Ecto neural progenitor cell (in vitro differentiated cells): ENCODE data around the gene GSTT2B.
"Not testable (repeated sequence)": the region's sequence is repeated elsewhere in the genome, so short reads cannot be mapped to it uniquely, and the experiment has no call there.

ENCODE experiments used
- DNase-seq: peaks from one replicate; pipeline ENCODE4 v3.0.0-alpha.2; 2018; ENCODE audit warnings: low spot score

Gene GSTT2B

DNA sequence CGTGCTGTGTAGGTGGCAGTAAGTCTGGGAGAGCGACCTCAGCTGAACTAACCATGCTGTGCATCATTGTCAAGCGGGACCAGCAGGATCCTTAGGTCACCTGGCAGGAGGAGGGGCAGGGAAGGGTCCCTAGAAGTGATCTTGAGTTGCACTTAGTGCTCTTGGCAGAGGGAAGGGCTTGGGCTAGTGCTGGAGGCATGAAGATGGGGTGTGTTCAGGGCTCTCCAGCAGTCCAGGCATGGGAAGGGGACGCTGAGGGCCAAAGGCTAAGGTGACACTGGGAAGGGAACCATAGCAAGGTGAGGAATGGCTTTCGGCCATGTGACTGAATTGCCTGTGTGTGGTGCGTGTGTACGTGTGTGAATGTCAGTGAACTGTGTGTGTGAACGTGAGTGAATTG, 25.1 kb upstream of the GSTT2B start:
- DNase-seq: not testable (repeated sequence)

DNA sequence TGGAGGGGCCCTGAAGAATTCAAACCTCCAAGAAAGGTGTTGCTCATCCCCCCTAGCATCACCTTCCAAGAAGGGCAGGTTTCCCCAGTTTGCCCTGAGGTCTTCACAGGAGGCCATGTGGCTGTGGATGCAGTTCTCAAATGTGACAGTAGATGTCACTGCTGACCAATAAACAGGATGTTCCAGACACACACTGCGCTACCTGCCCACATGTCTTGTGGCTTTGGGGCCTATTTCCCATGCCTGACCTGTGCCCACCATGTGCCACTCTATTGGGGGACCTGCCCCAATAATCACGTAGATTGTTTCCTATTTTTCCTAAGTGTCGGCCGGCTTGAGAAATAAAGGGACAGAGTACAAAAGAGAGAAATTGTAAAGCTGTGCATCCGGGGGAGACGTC, 23.4 kb upstream of the GSTT2B start:
- DNase-seq: no peak

DNA sequence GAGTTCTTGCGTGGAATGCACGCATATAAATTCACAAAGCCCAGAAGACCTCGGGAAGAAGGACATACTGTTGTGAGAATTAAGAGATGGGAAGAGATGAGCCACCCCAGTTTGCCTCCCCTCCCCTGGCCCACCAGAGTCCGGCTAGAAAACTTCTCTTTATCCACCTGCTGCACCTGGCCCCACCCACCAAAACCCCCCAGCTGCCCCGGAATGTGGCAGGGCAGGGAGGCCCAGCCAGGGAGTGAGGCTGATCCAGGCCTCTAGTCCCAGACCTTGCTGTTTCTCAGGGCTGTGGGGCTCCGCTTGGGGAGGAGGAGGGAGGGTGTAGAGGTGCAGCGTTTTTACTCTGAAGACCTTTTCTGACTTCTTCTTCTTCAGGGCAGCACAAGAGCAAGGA, 19.6 kb upstream of the GSTT2B start:
- not testable (repeated sequence) for DNase-seq

DNA sequence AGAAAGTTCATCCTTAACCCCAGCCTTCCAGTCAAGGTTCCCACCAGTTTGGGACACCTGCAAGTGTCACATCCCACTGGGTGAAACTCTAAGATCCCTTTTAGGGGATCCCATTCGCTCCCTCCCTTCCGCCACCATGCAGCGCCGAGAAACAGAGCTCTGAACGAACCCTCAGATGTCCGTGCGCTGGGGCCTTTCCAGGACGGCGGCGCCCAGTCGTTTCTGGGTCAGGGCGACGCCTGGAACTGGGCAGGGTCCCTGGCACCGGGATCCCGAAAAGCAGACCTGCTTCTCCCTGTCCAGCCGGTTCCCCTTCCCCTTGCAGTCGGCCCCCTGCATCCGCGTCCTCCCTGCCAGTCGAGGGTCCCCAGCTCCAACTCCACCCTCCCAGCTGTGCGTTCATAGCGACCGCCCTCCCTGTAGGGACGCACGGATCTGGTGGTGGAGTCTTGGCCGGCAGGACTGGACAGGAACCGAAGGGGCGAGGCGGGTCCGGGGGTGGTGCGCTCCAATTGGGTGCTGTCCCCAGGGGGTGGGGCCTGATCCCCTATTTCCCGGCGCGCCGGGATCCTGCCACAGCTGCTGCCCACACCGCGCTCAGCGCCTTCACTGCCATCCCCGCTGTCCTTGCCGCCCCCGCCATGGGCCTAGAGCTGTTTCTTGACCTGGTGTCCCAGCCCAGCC, 18.7 kb upstream of the GSTT2B start, which contains the start of gene GSTT2:
Gene GSTT2, plus strand, starts transcription at position 578 of the 684 bp plus-strand sequence.
- DNase-seq: not testable (repeated sequence)

DNA sequence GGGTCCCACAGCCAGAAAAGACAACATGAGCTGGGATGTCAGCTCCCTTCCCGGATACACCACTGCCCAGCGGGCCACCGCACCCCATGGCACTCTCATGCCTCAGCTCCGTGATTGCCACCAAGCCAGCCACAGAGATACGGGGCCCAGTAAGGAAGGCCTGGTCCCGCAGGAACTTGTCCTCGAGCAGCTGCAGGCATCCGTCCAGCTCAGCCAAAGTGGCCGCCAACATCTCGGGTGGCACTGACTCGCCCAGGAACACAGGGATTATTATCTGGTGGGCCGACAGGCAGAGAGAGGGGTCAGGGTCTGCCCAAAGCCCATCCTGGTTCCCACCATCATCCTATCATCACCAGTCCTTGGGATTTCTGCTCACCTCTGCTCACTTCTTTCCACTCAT, 16.3 kb upstream of the GSTT2B start:
- DNase-seq: not testable (repeated sequence)

DNA sequence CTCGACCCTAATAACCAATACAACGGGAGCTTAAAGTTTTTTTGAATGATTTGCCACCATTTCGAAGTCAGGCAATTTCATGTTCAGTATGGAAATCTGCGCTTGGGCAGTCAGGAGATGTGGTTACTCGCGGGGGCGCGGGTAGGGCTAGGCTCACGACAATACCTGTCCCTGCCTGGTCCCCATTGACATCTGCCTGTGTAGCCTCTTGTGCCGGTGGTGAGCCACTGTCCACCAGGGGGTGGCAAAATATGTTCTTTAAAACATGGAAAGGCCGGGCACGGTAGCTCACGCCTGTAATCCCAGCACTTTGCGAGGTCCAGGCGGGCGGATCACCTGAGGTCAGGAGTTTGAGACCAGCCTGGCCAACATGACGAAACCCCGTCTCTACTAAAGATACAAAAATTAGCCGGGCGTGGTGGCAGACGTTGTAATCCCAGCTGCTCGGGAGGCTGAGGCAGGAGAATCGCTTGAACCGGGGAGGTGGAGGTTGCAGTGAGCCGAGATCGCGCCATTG, 13.9 kb upstream of the GSTT2B start:
- DNase-seq: not testable (repeated sequence)

DNA sequence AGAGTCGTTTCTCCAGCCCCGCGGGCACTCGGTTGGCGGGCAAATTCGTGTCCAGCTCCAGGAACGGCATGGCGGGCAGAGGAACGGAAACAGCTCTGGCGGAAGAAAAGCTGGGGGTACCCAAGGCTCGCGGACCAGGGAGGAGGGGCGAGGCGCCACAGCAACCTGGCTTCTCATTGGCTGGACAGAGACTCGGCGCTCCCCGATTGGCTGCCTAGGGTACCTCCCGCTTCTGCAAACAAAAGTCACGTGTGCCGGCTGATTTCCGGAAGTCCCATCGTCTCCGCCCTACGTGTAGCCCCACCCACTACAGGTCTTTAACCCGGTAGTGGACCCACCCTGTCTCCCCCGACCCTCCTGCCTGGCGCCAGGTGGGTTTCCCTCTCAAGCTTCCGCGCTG, 13.3 kb upstream of the GSTT2B start, which contains the start of gene DDT:
Gene DDT, minus strand, starts transcription at position 97 of the 400 bp plus-strand sequence. Its CDS starts 27 bp downstream, at position 70.
- not testable (repeated sequence) for DNase-seq

DNA sequence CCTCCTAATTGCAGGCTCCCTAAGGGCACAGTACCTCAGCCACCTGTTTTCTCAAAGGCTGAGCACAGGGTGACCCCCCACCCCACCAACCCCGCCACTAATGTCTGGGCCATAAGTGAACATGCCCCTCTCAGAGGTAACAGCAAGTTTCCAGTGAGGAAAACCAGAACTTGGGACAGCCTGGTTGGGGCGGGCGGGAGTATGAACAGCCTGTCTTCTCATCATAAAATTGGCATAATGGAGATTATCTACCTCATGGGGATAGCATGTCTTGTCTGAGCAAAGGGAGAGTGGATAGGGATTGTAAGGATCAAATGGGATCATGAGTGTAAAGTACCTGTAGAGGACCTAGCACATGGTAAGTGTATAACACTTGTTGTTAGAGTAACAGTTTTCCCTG, 10.9 kb upstream of the GSTT2B start:
- DNase-seq: not testable (repeated sequence)

DNA sequence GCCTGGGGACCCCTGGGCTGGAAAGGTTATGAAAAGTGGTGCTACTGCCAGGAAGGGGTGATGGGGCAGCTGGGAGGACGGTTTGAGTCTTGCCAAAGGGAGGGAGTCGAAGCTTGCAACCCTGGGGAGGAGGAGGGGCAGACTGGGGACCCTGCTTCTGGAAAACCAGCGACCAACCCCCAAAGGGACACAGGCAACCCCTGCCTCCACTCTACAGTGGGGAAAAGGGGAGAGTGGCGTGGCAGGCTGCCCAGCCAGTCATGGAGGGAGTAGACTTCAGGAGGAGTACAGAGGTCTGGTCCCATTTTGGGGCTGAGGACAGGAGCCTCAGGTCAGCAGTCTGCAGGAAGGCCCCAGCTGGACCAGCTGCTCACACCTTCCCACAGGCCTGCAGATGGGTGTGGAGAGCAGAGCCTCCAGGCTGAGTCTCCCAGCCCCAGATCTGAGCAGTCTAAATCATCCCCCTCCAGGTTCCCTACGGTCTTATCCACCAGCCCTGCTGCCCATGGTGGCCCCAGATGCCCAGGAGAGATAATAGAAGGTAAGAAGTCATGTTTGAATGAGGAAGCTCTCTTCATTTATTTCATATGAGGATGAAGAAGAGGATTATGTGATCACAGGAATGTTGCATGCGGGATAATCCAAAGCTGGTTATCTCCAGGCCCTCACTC, 10.0 kb upstream of the GSTT2B start:
- DNase-seq: no peak

DNA sequence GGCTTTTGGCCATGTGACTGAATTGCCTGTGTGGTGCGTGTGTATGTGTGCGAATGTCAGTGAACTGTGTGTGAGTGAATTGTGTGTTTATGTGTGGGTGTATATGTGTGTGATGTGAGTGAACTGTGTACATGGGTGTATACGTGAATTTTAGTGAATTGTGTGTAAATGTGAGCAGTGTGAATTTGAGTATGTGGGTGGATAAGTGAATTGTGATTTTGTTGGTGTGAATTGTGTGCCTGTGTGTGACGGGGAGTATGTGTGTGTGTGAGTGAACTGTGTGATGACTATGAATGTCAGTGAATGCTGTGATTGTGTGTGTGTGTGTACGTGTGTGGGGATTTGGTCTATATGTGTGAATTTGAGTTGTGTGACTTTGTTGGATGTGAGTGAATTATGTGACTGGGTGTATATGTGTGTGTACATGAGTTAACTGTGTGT, 9.2 kb upstream of the GSTT2B start:
- no peak for DNase-seq

DNA sequence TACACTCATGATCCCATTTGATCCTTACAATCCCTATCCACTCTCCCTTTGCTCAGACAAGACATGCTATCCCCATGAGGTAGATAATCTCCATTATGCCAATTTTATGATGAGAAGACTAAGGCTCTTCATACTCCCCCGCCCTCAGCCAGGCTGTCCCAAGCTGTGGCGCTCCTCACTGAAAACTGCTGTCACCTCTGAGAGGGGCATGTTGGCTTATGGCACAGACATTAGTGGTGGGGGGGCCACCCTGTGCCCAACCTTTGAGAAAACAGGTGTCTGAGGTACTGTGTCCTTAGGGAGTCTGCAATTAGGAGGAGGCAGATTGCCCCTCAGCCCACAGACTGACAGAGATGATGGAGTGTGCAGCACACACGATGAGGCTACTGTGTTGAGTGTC, 8.1 kb upstream of the GSTT2B start:
- no peak for DNase-seq

DNA sequence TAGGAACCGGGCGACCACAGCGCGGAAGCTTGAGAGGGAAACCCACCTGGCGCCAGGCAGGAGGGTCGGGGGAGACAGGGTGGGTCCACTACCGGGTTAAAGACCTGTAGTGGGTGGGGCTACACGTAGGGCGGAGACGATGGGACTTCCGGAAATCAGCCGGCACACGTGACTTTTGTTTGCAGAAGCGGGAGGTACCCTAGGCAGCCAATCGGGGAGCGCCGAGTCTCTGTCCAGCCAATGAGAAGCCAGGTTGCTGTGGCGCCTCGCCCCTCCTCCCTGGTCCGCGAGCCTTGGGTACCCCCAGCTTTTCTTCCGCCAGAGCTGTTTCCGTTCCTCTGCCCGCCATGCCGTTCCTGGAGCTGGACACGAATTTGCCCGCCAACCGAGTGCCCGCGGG, 5.6 kb upstream of the GSTT2B start, which contains the start of gene DDTL:
Gene DDTL, plus strand, starts transcription at position 321 of the 400 bp plus-strand sequence. Its CDS starts 27 bp downstream, at position 348.
- not testable (repeated sequence) for DNase-seq

DNA sequence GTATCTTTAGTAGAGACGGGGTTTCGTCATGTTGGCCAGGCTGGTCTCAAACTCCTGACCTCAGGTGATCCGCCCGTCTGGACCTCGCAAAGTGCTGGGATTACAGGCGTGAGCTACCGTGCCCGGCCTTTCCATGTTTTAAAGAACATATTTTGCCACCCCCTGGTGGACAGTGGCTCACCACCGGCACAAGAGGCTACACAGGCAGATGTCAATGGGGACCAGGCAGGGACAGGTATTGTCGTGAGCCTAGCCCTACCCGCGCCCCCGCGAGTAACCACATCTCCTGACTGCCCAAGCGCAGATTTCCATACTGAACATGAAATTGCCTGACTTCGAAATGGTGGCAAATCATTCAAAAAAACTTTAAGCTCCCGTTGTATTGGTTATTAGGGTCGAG, 5.1 kb upstream of the GSTT2B start:
- DNase-seq: not testable (repeated sequence)

DNA sequence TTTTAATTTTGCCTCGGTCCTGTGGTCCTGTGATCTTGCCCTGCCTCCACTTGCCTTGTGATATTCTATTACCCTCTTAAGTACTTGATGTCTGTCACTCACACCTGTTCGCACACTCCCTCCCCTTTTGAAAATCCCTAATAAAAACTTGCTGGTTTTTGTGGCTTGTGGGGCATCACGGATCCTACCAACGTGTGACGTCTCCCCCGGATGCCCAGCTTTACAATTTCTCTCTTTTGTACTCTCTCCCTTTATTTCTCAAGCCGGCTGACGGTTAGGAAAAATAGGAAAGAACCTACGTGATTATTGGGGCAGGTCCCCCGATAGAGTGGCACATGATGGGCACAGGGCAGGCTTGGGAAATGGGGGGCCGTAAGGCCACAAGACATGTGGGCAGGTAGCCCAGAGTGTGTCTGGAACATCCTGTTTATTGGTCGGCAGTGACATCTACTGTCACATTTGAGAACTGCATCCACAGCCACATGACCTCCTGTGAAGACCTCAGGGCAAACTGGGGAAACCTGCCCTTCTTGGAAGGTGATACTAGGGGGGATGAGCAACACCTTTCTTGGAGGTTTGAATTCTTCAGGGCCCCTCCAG, 4.6 kb downstream of the GSTT2B start:
- peak; percentile 77 for DNase-seq

DNA sequence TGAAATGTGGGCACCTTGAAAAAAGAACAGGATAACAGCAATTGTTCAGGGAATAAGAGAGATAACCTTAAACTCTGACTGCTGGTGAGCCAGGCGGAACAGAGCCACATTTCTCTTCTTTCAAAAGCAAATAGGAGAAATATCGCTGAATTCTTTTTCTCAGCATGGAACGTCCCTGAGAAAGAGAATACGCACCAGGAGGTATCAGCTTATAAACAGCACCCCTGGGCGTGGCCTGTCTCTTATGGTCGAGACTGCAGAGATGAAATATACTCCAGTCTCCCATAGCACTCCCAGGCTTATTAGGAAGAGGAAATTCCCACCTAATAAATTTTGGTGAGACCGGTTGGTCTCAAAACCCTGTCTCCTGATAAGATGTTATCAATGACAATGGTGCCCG, 5.1 kb downstream of the GSTT2B start:
- not testable (repeated sequence) for DNase-seq

DNA sequence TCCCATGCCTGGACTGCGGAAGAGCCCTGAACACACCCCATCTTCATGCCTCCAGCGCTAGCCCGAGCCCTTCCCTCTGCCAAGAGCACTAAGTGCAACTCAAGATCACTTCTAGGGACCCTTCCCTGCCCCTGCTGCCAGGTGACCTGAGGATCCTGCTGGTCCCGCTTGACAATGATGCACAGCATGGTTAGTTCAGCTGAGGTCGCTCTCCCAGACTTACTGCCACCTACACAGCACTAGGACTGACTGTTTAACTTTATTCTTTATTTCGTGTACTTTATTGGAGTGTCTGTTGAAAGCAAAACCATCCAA, 6.0 kb downstream of the GSTT2B start:
- not testable (repeated sequence) for DNase-seq

DNA sequence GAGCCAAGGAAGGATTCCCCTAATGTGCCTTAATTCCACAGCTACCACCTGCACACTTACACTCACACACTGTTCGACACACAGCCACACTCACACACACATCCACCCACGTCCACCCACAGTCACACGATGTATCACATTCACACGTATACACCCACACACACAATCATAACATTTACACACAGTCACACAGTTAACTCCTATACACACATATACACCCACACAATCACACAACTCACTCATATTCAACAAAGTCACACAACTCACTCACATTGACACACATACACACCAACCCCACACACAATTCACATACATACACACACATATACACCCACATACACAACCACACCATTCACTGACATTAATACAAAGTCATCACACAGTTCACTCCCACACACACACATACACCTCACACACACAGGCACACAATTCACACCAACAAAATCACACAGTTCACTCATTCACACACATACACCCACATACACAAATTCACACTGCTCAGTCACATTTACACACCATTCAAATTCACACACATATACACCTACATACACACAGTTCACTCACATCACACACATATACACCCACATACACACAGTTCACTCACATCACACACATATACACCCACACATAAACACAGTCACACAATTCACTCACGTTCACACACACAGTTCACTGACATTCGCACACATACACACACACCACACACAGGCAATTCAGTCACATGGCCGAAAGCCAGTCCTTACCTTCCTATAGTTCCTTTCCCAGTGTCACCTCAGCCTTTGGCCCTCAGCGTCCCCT, 6.6 kb downstream of the GSTT2B start:
- DNase-seq: not testable (repeated sequence)

DNA sequence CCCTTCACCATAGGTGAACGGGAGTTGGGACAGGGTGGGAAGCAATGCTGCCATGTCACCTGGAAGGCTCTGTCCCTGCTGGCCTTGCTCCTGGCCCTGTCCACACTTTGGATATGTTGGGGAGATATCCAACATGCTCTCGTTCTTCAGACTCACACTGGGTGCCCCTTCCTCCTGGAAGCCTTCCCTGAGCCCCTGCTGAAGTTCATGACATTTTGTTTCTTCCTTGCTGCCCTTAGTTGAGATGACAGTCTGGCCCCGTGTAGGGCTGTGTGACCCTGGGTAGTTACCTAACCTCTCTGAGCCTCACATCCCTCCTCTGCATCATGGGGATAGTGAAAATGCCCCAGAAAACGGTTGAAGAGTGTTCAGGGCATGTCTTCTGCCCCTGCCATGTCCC, 7.5 kb downstream of the GSTT2B start:
- not testable (repeated sequence) for DNase-seq

DNA sequence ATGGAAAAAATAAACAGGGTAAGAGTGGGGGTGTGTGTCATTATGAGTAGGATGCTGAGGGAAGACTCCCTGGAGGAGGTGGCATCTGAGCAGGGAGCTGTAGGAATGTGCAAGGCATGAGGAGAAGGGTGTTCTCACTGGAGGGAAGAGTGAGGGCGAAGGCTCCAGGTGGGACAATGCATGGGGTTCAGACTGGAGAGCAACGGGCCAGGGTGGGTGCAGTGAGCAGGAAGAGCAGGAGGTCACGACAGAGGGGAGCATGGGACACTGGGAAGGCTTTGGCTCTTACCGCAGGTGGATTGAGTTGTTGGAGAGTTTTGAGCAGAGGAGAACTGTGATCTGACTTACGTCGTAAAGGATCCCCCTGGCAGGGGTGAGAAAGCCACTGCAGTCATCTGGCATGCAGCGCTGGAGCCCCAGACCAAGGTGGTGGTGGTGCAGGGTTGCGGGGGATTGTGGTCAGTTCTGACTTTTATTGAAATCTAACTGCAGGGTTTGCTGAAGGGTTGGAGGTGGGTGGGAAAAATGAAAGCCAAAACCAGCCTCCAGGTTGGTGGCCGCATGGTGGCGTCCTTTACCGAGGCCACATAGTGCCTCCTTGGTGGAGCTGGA, 8.1 kb downstream of the GSTT2B start:
- DNase-seq: not testable (repeated sequence)

DNA sequence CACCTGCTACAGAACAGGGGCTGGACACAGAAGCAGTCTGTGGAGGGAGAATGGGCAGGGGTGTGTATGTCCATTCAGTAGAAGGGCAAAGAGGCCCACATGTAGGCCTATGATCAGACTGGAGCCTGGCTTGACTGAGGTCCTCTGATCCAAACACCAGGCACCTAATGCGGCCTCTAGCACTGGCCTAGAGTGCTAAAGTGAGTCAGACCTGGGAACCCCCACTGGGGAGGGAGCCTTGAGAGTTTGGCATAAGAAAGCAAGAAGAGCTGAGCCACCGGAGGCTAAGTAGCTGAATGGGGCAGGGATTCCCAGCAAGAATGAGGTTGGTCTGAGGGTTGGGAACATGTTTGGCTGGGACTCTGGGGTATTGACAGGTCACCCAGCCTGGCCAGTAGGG, 9.6 kb downstream of the GSTT2B start:
- not testable (repeated sequence) for DNase-seq

DNA sequence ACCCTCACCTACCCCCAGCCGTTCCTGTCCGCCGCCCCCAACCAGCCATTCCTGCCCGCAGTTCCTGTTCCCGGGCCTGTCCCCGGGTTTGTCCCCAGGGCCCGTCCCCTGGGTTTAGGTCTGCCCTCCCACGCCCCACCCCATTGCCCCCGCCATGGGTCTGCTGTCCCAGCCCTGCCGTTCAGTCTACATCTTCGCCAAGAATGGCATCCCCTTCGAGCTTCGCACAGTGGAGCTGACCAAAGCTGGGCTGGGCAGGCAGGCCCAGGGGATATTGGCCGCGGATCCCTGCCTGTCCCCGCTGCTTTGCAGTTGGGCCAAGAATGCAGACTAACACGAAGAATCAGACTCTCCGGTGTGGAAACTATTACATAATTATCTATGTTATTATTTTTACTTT, 11.2 kb downstream of the GSTT2B start:
- not testable (repeated sequence) for DNase-seq
